Loucy (cell line): ENCODE results near the gene CHST2.

Source experiments
- H2AFZ ChIP-seq: fragments of 200-600 bp; sonication (generic); 2 replicates; pipeline ENCODE4 v1.6.0; 2016; ENCODE audit warnings: antibody characterized with exemption, mild to moderate bottlenecking, low read length, moderate library complexity
- H3F3A ChIP-seq: fragments of 200-600 bp; 2 replicates; pipeline ENCODE4 v1.6.0; 2016; ENCODE audit warnings: antibody characterized with exemption, low read depth, mild to moderate bottlenecking
- H3K27me3 ChIP-seq: fragments of 200-600 bp; sonication (generic); 2 replicates; pipeline ENCODE4 v1.6.1; 2014; ENCODE audit warnings: low read length, mild to moderate bottlenecking; ENCODE audit not compliant: insufficient read depth, poor library complexity, severe bottlenecking
- H3K36me3 ChIP-seq: fragments of 200-600 bp; sonication (generic); 2 replicates; pipeline ENCODE4 v1.6.1; 2016; ENCODE audit warnings: low read length; ENCODE audit not compliant: insufficient read depth
- H3K4me1 ChIP-seq: fragments of 200-600 bp; sonication (generic); 2 replicates; pipeline ENCODE4 v1.5.1; 2014; ENCODE audit warnings: low read length, mild to moderate bottlenecking; ENCODE audit not compliant: insufficient read depth, poor library complexity, severe bottlenecking
- H3K4me2 ChIP-seq: fragments of 200-600 bp; sonication (generic); 2 replicates; pipeline ENCODE4 v1.6.0; 2014; ENCODE audit warnings: antibody characterized with exemption, low read length, low read depth, mild to moderate bottlenecking; ENCODE audit not compliant: poor library complexity, severe bottlenecking
- H3K4me3 ChIP-seq: fragments of 200-600 bp; sonication (generic); 2 replicates; pipeline ENCODE4 v1.5.1; 2014; ENCODE audit warnings: low read length, mild to moderate bottlenecking, mixed read lengths; ENCODE audit not compliant: poor library complexity, severe bottlenecking
- H3K79me2 ChIP-seq: fragments of 200-600 bp; sonication (generic); 2 replicates; pipeline ENCODE4 v1.6.1; 2014; ENCODE audit warnings: low read length; ENCODE audit not compliant: insufficient read depth
- H3K9ac ChIP-seq: fragments of 200-600 bp; sonication (generic); 2 replicates; pipeline ENCODE4 v1.6.0; 2014; ENCODE audit warnings: mild to moderate bottlenecking, low read depth, low read length, moderate library complexity; ENCODE audit not compliant: poor library complexity, severe bottlenecking
- H3K9me2 ChIP-seq: fragments of 200-600 bp; sonication (generic); replicated peaks from 2 replicates; pipeline ENCODE4 v1.6.1; 2016; ENCODE audit warnings: low read depth, low read length, mixed read lengths
- H3K9me3 ChIP-seq: fragments of 200-600 bp; sonication (generic); 2 replicates; pipeline ENCODE4 v1.6.1; 2014; ENCODE audit warnings: mild to moderate bottlenecking, antibody characterized with exemption, low read length, low read depth; ENCODE audit not compliant: insufficient read depth
- H4K20me1 ChIP-seq: fragments of 200-600 bp; sonication (generic); 2 replicates; pipeline ENCODE4 v1.6.0; 2014; ENCODE audit warnings: antibody characterized with exemption, low read length, mild to moderate bottlenecking; ENCODE audit not compliant: insufficient read depth, poor library complexity, severe bottlenecking
- EZH2phosphoT487 ChIP-seq: fragments of 200-600 bp; IDR thresholded peaks from 2 replicates; pipeline ENCODE4 v1.6.1; 2018; ENCODE audit warnings: antibody characterized with exemption, mild to moderate bottlenecking, moderate library complexity, borderline replicate concordance
- TF ChIP-seq, protein P1 (sequence below): fragments of 200-600 bp; sonication (generic); conservative IDR thresholded peaks from 2 replicates; pipeline ENCODE4 v1.5.1; 2014; ENCODE audit warnings: mild to moderate bottlenecking, antibody characterized with exemption, low read length

The CHST2 gene

DNA sequence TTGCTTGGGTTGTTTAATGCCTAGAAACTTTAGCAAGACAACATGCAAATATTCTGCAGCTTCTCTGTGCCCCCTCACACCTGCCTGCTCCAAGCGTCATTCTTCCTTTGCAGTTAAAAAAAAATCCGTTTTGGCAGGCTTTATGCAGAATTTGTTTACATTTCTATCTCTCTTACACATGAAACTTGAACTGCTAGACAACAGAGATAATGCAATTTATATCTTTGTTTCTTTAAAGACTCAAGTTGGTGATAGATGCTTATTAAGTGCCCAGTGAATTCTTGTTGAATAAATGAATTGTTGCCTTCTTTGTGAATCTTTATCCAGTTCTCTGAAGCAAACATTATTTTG is 53.2 kb downstream of the CHST2 start:
- peaks cover 15% of the 10 kb centered on the region for H3F3A ChIP-seq
- H3K36me3 ChIP-seq, result no peaks in the 10 kb centered on the region
- H2AFZ ChIP-seq, result no peak overlapping the region
- H3K4me1 ChIP-seq, result peaks cover 50% of the 10 kb centered on the region
- no peak overlapping the region for H3K9ac ChIP-seq
- H3K27me3 ChIP-seq, result no peaks in the 10 kb centered on the region
- no peak overlapping the region for H3K4me3 ChIP-seq
- no peak overlapping the region for H3K4me2 ChIP-seq
- no peaks in the 10 kb centered on the region for H3K79me2 ChIP-seq
- peaks cover 11% of the 10 kb centered on the region; the same call in 1 of the 2 replicates for H3K9me3 ChIP-seq
- TF ChIP-seq, protein P1, sequence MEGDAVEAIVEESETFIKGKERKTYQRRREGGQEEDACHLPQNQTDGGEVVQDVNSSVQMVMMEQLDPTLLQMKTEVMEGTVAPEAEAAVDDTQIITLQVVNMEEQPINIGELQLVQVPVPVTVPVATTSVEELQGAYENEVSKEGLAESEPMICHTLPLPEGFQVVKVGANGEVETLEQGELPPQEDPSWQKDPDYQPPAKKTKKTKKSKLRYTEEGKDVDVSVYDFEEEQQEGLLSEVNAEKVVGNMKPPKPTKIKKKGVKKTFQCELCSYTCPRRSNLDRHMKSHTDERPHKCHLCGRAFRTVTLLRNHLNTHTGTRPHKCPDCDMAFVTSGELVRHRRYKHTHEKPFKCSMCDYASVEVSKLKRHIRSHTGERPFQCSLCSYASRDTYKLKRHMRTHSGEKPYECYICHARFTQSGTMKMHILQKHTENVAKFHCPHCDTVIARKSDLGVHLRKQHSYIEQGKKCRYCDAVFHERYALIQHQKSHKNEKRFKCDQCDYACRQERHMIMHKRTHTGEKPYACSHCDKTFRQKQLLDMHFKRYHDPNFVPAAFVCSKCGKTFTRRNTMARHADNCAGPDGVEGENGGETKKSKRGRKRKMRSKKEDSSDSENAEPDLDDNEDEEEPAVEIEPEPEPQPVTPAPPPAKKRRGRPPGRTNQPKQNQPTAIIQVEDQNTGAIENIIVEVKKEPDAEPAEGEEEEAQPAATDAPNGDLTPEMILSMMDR, result no peak
- no peak for TF ChIP-seq EZH2phosphoT487
- no peaks in the 10 kb centered on the region for H3K9me2 ChIP-seq
- no peaks in the 10 kb centered on the region for H4K20me1 ChIP-seq

DNA sequence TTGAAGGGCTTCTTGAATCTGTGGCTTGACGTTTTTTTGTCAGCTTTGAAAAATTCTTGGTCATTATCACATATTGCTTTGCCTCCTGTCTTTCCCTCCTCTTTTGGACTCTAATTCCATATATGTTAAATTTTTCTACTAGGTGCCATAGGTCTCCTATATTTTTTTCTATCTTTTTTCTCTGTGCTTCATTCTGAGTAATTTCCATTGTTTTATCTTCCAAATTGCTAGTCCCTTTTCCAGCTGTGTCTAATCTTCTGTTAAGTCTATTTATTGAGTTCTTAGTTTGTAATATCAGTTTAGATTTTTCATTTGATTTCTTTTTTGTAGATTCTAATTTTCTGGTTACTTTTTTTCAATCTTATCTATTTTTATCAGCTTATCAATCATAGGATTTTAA is 53.7 kb downstream of the CHST2 start:
- H3K36me3 ChIP-seq, result no peaks in the 10 kb centered on the region
- H3K27me3 ChIP-seq, result no peaks in the 10 kb centered on the region
- no peak for TF ChIP-seq EZH2phosphoT487
- TF ChIP-seq, protein P1, result no peak
- H3K4me1 ChIP-seq, result peaks cover 46% of the 10 kb centered on the region
- H3K79me2 ChIP-seq, result no peaks in the 10 kb centered on the region
- H3K9me2 ChIP-seq, result no peaks in the 10 kb centered on the region
- no peak overlapping the region for H3K9ac ChIP-seq
- no peak overlapping the region for H2AFZ ChIP-seq
- no peak overlapping the region for H3K4me3 ChIP-seq
- H3K9me3 ChIP-seq, result peaks cover 11% of the 10 kb centered on the region; the same call in 1 of the 2 replicates
- peaks cover 15% of the 10 kb centered on the region for H3F3A ChIP-seq
- no peak overlapping the region for H3K4me2 ChIP-seq
- no peaks in the 10 kb centered on the region for H4K20me1 ChIP-seq
